OCI-LY1 (cell line): ENCODE results near the gene SLC22A1.

Experiments used
- H2AFZ ChIP-seq: fragments of 200-600 bp; sonication (generic), shearing (Covaris generic); 2 replicates; pipeline ENCODE4 v1.6.0; 2014; ENCODE audit warnings: antibody characterized with exemption, mild to moderate bottlenecking, low read length
- H3F3A ChIP-seq: fragments of 200-600 bp; sonication (generic), shearing (Covaris generic); 2 replicates; pipeline ENCODE4 v1.6.0; 2014; ENCODE audit warnings: mild to moderate bottlenecking, antibody characterized with exemption, low read length, moderate library complexity; ENCODE audit not compliant: insufficient read depth
- H3K27ac ChIP-seq: fragments of 200-600 bp; sonication (generic); 2 replicates; pipeline ENCODE4 v1.5.1; 2014; ENCODE audit warnings: low read length, mixed run types, mild to moderate bottlenecking, low read depth; ENCODE audit not compliant: poor library complexity, severe bottlenecking
- H3K27me3 ChIP-seq: fragments of 200-600 bp; sonication (generic); 2 replicates; pipeline ENCODE4 v1.6.0; 2014; ENCODE audit warnings: antibody characterized with exemption, mild to moderate bottlenecking, low read length, moderate library complexity; ENCODE audit not compliant: insufficient read depth
- H3K36me3 ChIP-seq: fragments of 200-600 bp; sonication (generic); 2 replicates; pipeline ENCODE4 v1.6.1; 2014; ENCODE audit warnings: mild to moderate bottlenecking, antibody characterized with exemption, low read length, moderate library complexity, mixed read lengths; ENCODE audit not compliant: insufficient read depth
- H3K4me1 ChIP-seq: fragments of 200-600 bp; sonication (generic); 2 replicates; pipeline ENCODE4 v1.5.1; 2014; ENCODE audit warnings: mild to moderate bottlenecking, low read length, moderate library complexity; ENCODE audit not compliant: insufficient read depth, severe bottlenecking
- H3K4me2 ChIP-seq: fragments of 200-600 bp; sonication (generic), shearing (Covaris generic); 2 replicates; pipeline ENCODE4 v1.6.1; 2014; ENCODE audit warnings: low read length
- H3K4me3 ChIP-seq: fragments of 200-600 bp; sonication (generic); 2 replicates; pipeline ENCODE4 v1.5.1; 2014; ENCODE audit warnings: low read length, low read depth, mild to moderate bottlenecking, mixed read lengths; ENCODE audit not compliant: poor library complexity, severe bottlenecking
- H3K79me2 ChIP-seq: fragments of 200-600 bp; shearing (Covaris generic); 2 replicates; pipeline ENCODE4 v1.6.1; 2016; ENCODE audit warnings: mixed run types, low read length, mixed read lengths; ENCODE audit not compliant: insufficient read depth
- H3K9ac ChIP-seq: fragments of 200-600 bp; sonication (generic), shearing (Covaris generic); 2 replicates; pipeline ENCODE4 v1.6.1; 2014; ENCODE audit warnings: mild to moderate bottlenecking, low read length, mixed read lengths
- H3K9me2 ChIP-seq: fragments of 200-600 bp; sonication (generic), shearing (Covaris generic); 2 replicates; pipeline ENCODE4 v1.6.1; 2014; ENCODE audit warnings: low read depth, mild to moderate bottlenecking, low read length, mixed read lengths
- H3K9me3 ChIP-seq: fragments of 200-600 bp; shearing (Covaris generic); 2 replicates; pipeline ENCODE4 v1.6.1; 2014; ENCODE audit warnings: low read length, mixed read lengths
- H4K20me1 ChIP-seq: fragments of 200-600 bp; sonication (generic), shearing (Covaris generic); 2 replicates; pipeline ENCODE4 v1.6.0; 2016; ENCODE audit warnings: mild to moderate bottlenecking, low read length; ENCODE audit not compliant: insufficient read depth
- CTCF ChIP-seq: fragments of 200-600 bp; sonication (generic), shearing (Covaris generic); IDR thresholded peaks from 2 replicates; pipeline ENCODE4 v1.5.1; 2017; ENCODE audit warnings: mild to moderate bottlenecking, antibody characterized with exemption, low read length, moderate library complexity, mixed read lengths
- EZH2 ChIP-seq: fragments of 200-600 bp; sonication (generic), shearing (Covaris generic); IDR thresholded peaks from 2 replicates; pipeline ENCODE4 v1.8.0; 2017; ENCODE audit warnings: borderline replicate concordance, mixed run types, mild to moderate bottlenecking, antibody characterized with exemption, low read length, moderate library complexity, mixed read lengths

SLC22A1 gene

GRCh38 chr6:160084198-160084776 lies 37.3 kb upstream of the SLC22A1 start:
- Histone ChIP-seq H3F3A (no peaks in the 10 kb centered on the region), H2AFZ (no peak overlapping the region)

GRCh38 chr6:160085226-160085625 lies 36.4 kb upstream of the SLC22A1 start:
- no peak overlapping the region for H3K4me2 ChIP-seq
- no peak overlapping the region for H2AFZ ChIP-seq
- H3K4me1 ChIP-seq, result no peaks in the 10 kb centered on the region
- no peaks in the 10 kb centered on the region for H4K20me1 ChIP-seq
- H3F3A ChIP-seq, result no peaks in the 10 kb centered on the region
- H3K27ac ChIP-seq, result no peak overlapping the region
- H3K36me3 ChIP-seq, result peaks cover 64% of the 10 kb centered on the region
- no peak overlapping the region for H3K4me3 ChIP-seq
- H3K9me3 ChIP-seq, result no peaks in the 10 kb centered on the region
- no peaks in the 10 kb centered on the region for H3K79me2 ChIP-seq
- no peaks in the 10 kb centered on the region for H3K9me2 ChIP-seq
- H3K9ac ChIP-seq, result no peak overlapping the region
- TF ChIP-seq CTCF (no peak), EZH2 (no peak)
- H3K27me3 ChIP-seq, result no peaks in the 10 kb centered on the region

More at GRCh38 chr6:160084198-160084776, 37.3 kb upstream of the SLC22A1 start:
- H3K36me3 ChIP-seq, result peaks cover 64% of the 10 kb centered on the region
- H3K4me2 ChIP-seq, result no peak overlapping the region
- H3K9me2 ChIP-seq, result no peaks in the 10 kb centered on the region
- H3K79me2 ChIP-seq, result no peaks in the 10 kb centered on the region
- H3K27me3 ChIP-seq, result no peaks in the 10 kb centered on the region
- no peak overlapping the region for H3K9ac ChIP-seq
- no peaks in the 10 kb centered on the region for H3K9me3 ChIP-seq
- no peak overlapping the region for H3K4me3 ChIP-seq
- H3K4me1 ChIP-seq, result no peaks in the 10 kb centered on the region
- TF ChIP-seq EZH2 (no peak), CTCF (no peak)
- H4K20me1 ChIP-seq, result no peaks in the 10 kb centered on the region
- H3K27ac ChIP-seq, result no peak overlapping the region

GRCh38 chr6:160085713-160086505 lies 35.7 kb upstream of the SLC22A1 start:
- Histone ChIP-seq H3F3A (no peaks in the 10 kb centered on the region), H3K79me2 (no peaks in the 10 kb centered on the region), H4K20me1 (no peaks in the 10 kb centered on the region), H3K9ac (no peak overlapping the region), H3K27me3 (no peaks in the 10 kb centered on the region), H3K4me3 (no peak overlapping the region), H3K9me3 (no peaks in the 10 kb centered on the region), H3K4me1 (no peaks in the 10 kb centered on the region), H3K4me2 (no peak overlapping the region), H3K9me2 (no peaks in the 10 kb centered on the region), H2AFZ (no peak overlapping the region), H3K36me3 (peaks cover 62% of the 10 kb centered on the region), H3K27ac (no peak overlapping the region)
- no peak for TF ChIP-seq EZH2
- TF ChIP-seq CTCF, result no peak
